Measurements from ENCODE around the gene CDH13. TPM values are rescaled to one million over a fixed set of nuclear protein-coding genes. Genes with fewer than 3 reads are reported as not detected.

The CDH13 gene
- polyA plus RNA-seq, 1 donor from 2014 or later, result 3.2 TPM

DNA sequence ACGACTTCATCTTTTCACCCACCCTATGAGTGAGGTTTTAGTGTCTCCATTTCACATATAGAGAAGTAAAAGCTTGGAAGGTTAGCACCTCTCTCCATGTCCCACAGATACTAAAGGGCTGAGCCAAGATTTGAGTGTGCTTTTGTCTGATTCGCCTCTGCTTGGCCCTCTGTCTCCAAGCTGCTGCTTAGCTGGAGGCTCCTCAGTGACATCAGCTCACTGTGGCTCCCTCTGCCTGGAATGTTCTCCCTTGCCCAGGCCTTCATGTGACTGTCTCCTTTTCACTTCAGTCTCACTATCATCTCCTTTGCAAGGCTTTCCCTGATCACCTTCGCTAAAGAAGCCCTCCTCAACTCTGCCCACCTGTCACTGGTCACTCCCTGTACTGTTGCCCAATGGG lies 1096.5 kb downstream of the CDH13 start:
- no peak for TF ChIP-seq POLR2AphosphoS5 (IDR thresholded peaks at IDR 0.05)
- no peak for TF ChIP-seq EP300 (conservative IDR thresholded peaks at IDR 0.05; ENCODE audit: poor library complexity, severe bottlenecking)
- TF ChIP-seq RAD21 (conservative IDR thresholded peaks at IDR 0.05), result no peak
- TF ChIP-seq EZH2 (IDR thresholded peaks at IDR 0.05; ENCODE audit: borderline replicate concordance, insufficient read depth, low read length, poor library complexity, severe bottlenecking), result no peak
- no peaks in the 10 kb centered on the region for H3K79me2 ChIP-seq (replicated peaks; ENCODE audit: insufficient read depth, low read length)
- H2AFZ ChIP-seq (ENCODE audit: low read depth, low read length), result no peak overlapping the region
- H3K4me3 ChIP-seq (ENCODE audit: low read length), result no peak overlapping the region
- no peaks in the 10 kb centered on the region for H4K20me1 ChIP-seq (ENCODE audit: insufficient read depth)
- no peaks in the 10 kb centered on the region for H3K9me2 ChIP-seq (ENCODE audit: insufficient read depth, low read length)
- H3K9me3 ChIP-seq (ENCODE audit: low read length), result no peaks in the 10 kb centered on the region
- H3K36me3 ChIP-seq (ENCODE audit: insufficient read depth, low read length), result no peaks in the 10 kb centered on the region
- H3K4me2 ChIP-seq (ENCODE audit: low read length), result no peak overlapping the region
- no peaks in the 10 kb centered on the region for H3F3A ChIP-seq (ENCODE audit: insufficient read depth, low read length, poor library complexity, severe bottlenecking)
- H3K9ac ChIP-seq (ENCODE audit: low read length), result no peak overlapping the region
- no peak overlapping the region for H3K27ac ChIP-seq (ENCODE audit: low read length)
- H3K27me3 ChIP-seq (ENCODE audit: insufficient read depth, low read depth, low read length), result no peaks in the 10 kb centered on the region

- no peaks in the 10 kb centered on the region for H4K20me1 ChIP-seq (ENCODE audit: insufficient read depth)
- no peak overlapping the region for H3K9ac ChIP-seq (ENCODE audit: low read length)
- H3K9me3 ChIP-seq (ENCODE audit: low read length), result no peaks in the 10 kb centered on the region
- no peak overlapping the region for H2AFZ ChIP-seq (ENCODE audit: low read depth, low read length)
- no peak overlapping the region for H3K27ac ChIP-seq (ENCODE audit: low read length)
- no peak overlapping the region for H3K4me3 ChIP-seq (ENCODE audit: low read length)
- no peaks in the 10 kb centered on the region for H3K79me2 ChIP-seq (replicated peaks; ENCODE audit: insufficient read depth, low read length)
- TF ChIP-seq, protein P1, sequence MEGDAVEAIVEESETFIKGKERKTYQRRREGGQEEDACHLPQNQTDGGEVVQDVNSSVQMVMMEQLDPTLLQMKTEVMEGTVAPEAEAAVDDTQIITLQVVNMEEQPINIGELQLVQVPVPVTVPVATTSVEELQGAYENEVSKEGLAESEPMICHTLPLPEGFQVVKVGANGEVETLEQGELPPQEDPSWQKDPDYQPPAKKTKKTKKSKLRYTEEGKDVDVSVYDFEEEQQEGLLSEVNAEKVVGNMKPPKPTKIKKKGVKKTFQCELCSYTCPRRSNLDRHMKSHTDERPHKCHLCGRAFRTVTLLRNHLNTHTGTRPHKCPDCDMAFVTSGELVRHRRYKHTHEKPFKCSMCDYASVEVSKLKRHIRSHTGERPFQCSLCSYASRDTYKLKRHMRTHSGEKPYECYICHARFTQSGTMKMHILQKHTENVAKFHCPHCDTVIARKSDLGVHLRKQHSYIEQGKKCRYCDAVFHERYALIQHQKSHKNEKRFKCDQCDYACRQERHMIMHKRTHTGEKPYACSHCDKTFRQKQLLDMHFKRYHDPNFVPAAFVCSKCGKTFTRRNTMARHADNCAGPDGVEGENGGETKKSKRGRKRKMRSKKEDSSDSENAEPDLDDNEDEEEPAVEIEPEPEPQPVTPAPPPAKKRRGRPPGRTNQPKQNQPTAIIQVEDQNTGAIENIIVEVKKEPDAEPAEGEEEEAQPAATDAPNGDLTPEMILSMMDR (IDR thresholded peaks at IDR 0.05; ENCODE audit: poor library complexity, severe bottlenecking), result no peak
- TF ChIP-seq, protein P2, sequence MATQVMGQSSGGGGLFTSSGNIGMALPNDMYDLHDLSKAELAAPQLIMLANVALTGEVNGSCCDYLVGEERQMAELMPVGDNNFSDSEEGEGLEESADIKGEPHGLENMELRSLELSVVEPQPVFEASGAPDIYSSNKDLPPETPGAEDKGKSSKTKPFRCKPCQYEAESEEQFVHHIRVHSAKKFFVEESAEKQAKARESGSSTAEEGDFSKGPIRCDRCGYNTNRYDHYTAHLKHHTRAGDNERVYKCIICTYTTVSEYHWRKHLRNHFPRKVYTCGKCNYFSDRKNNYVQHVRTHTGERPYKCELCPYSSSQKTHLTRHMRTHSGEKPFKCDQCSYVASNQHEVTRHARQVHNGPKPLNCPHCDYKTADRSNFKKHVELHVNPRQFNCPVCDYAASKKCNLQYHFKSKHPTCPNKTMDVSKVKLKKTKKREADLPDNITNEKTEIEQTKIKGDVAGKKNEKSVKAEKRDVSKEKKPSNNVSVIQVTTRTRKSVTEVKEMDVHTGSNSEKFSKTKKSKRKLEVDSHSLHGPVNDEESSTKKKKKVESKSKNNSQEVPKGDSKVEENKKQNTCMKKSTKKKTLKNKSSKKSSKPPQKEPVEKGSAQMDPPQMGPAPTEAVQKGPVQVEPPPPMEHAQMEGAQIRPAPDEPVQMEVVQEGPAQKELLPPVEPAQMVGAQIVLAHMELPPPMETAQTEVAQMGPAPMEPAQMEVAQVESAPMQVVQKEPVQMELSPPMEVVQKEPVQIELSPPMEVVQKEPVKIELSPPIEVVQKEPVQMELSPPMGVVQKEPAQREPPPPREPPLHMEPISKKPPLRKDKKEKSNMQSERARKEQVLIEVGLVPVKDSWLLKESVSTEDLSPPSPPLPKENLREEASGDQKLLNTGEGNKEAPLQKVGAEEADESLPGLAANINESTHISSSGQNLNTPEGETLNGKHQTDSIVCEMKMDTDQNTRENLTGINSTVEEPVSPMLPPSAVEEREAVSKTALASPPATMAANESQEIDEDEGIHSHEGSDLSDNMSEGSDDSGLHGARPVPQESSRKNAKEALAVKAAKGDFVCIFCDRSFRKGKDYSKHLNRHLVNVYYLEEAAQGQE (IDR thresholded peaks at IDR 0.05; ENCODE audit: borderline replicate concordance), result no peak
- TF ChIP-seq EP300 (conservative IDR thresholded peaks at IDR 0.05; ENCODE audit: poor library complexity, severe bottlenecking) (no peak), RAD21 (conservative IDR thresholded peaks at IDR 0.05) (no peak), TAF1 (IDR thresholded peaks at IDR 0.05; ENCODE audit: low read depth) (no peak), MXI1 (conservative IDR thresholded peaks at IDR 0.05; ENCODE audit: poor library complexity, severe bottlenecking) (no peak), EZH2 (IDR thresholded peaks at IDR 0.05; ENCODE audit: borderline replicate concordance, insufficient read depth, low read length, poor library complexity, severe bottlenecking) (no peak), SMC3 (conservative IDR thresholded peaks at IDR 0.05; ENCODE audit: poor library complexity) (no peak), POLR2AphosphoS5 (IDR thresholded peaks at IDR 0.05) (no peak)
- no peaks in the 10 kb centered on the region for H3K9me2 ChIP-seq (ENCODE audit: insufficient read depth, low read length)
- no peaks in the 10 kb centered on the region for H3F3A ChIP-seq (ENCODE audit: insufficient read depth, low read length, poor library complexity, severe bottlenecking)
- H3K4me2 ChIP-seq (ENCODE audit: low read length), result no peak overlapping the region
- H3K27me3 ChIP-seq (ENCODE audit: insufficient read depth, low read depth, low read length), result no peaks in the 10 kb centered on the region
- H3K36me3 ChIP-seq (ENCODE audit: insufficient read depth, low read length), result no peaks in the 10 kb centered on the region
These were observed 1097.1 kb downstream of the CDH13 start for GRCh38 chr16:83723901-83724300.

All from neural cell (in vitro differentiated cells).